Measurements from ENCODE around the gene VWCE. TPM values are rescaled to one million over a fixed set of nuclear protein-coding genes. Genes with fewer than 3 reads are reported as not detected.

Gene VWCE
- total RNA-seq, 2 donors from 2014 or later = 2.0 to 4.3 TPM

DNA sequence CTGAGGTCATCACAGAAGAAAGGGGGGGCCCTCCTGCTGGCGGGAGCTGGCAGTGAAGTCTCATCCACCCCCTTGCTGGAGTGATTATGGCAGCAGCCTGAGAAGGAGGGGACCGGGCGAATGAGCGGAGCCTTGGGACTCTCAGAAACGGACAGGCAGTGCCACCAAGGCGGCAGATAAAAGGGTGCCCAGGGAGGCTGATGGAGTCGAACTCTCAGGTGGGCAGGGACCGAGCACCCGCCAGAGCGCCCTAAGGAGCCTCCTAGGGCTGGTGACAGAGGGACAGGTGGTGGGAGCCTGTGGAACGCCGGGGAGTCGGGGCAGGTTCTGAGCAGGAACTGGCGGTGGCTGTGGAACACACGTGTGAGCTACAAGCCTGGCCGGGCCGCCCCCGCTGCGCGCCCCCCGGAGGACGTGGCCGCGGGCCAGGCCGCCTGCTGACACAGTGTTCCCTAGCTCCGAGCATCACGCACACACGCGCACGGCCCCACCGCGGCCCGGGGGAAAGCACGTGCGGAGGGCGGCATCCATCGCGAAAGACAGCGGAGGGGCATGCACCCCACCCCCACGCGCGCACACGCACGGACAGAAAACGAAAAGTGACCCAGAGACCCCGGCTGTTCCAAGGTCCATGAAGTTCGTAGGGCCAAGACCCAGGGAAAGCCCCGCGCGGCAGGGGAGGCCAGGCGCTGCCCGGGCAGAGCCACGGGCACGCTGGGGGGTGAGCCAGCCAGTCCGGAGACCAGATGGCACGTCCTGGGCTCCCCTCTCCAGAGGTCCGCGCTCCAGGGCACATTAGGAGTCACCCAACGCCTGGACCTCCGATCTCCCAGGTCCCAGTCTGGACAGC lies 1.0 kb downstream of the VWCE start:
- intact Hi-C loops (cut with DNase I) = no loop called here
- Histone ChIP-seq H3K27me3 (replicated peaks; ENCODE audit: insufficient read depth) (no peaks in the 10 kb centered on the region), H3K4me1 (replicated peaks) (peaks cover 5% of the 10 kb centered on the region), H3K4me3 (peak overlapping the region; percentile 39 to 50), H3K36me3 (no peaks in the 10 kb centered on the region), H3K9me3 (no peaks in the 10 kb centered on the region), H3K27ac (peak overlapping the region; percentile 16 to 57)
- no peak for DNase-seq (ENCODE audit: low spot score)
- TF ChIP-seq POLR2A (IDR thresholded peaks at IDR 0.05) (no peak), POLR2AphosphoS5 (IDR thresholded peaks at IDR 0.05) (no peak), CTCF (IDR thresholded peaks at IDR 0.05) (no peak)
- WGBS = under 1% methylated on average over 51 of the region's 60 CpGs

- TF ChIP-seq POLR2AphosphoS5 (IDR thresholded peaks at IDR 0.05) (no peak), CTCF (IDR thresholded peaks at IDR 0.05) (no peak), POLR2A (IDR thresholded peaks at IDR 0.05) (no peak)
- no peaks in the 10 kb centered on the region for H3K36me3 ChIP-seq
- DNase-seq (ENCODE audit: low spot score) = no peak
- no peak overlapping the region for H3K4me3 ChIP-seq
- H3K4me1 ChIP-seq (replicated peaks) = peaks cover 5% of the 10 kb centered on the region
- intact Hi-C loops (cut with DNase I) = no loop called here
- no peak overlapping the region for H3K27ac ChIP-seq
- no peaks in the 10 kb centered on the region for H3K27me3 ChIP-seq (replicated peaks; ENCODE audit: insufficient read depth)
- H3K9me3 ChIP-seq = no peaks in the 10 kb centered on the region
- WGBS = 87% methylated on average over 2 of the region's 2 CpGs
Observed at GRCh38 chr11:61292356-61292755, 2.8 kb downstream of the VWCE start.

DNA sequence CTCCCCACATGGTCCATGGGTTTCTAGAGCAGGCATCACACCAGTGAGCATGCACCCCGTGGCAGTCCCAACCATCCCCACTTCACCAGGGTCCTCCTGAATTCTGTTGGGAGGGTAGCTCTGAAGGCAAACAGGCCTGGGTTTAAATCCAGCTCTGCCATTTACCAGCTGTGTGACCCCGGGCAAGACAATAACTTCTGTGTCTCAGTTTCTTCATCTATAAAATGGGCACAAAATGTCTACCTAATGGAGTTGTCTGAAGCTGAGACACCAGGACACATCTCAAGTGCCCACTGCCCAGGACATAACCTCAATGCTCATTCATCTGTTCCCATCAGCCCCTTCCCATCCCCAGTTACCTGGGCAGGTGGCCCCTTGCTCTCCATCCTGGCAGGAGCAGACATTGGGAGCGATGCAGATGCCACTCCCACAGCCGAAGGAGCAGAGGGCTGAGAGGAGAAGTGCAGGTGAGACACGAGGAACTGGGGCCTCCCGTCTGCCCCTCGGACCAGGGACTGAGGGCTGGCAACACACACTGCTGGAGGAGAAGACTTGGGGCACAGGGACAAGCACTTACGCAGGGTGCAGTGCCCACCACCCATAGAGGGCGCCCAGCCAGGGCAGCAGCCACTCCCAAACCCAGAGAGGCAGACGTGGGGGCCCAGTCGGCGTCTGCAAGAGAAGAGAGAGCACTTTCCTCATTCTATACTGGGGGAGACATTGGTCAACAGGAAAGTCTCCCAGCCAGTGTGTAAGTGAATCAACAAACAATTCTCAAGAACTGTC lies 4.0 kb downstream of the VWCE start:
- no peak overlapping the region for H3K4me3 ChIP-seq
- H3K9me3 ChIP-seq = no peaks in the 10 kb centered on the region
- H3K36me3 ChIP-seq = no peaks in the 10 kb centered on the region
- no peak for DNase-seq (ENCODE audit: low spot score)
- no peak for TF ChIP-seq POLR2AphosphoS5 (IDR thresholded peaks at IDR 0.05)
- TF ChIP-seq POLR2A (IDR thresholded peaks at IDR 0.05) = no peak
- no peak for TF ChIP-seq CTCF (IDR thresholded peaks at IDR 0.05)
- WGBS = 91% methylated on average over 12 of the region's 12 CpGs
- H3K4me1 ChIP-seq (replicated peaks) = peaks cover 5% of the 10 kb centered on the region
- no peaks in the 10 kb centered on the region for H3K27me3 ChIP-seq (replicated peaks; ENCODE audit: insufficient read depth)
- intact Hi-C loops (cut with DNase I) = no loop called here
- no peak overlapping the region for H3K27ac ChIP-seq

- Histone ChIP-seq H3K36me3 (no peaks in the 10 kb centered on the region), H3K27ac (no peak overlapping the region), H3K9me3 (no peaks in the 10 kb centered on the region), H3K4me3 (no peak overlapping the region), H3K4me1 (replicated peaks) (no peaks in the 10 kb centered on the region), H3K27me3 (replicated peaks; ENCODE audit: insufficient read depth) (no peaks in the 10 kb centered on the region)
- TF ChIP-seq CTCF (IDR thresholded peaks at IDR 0.05) (no peak), POLR2AphosphoS5 (IDR thresholded peaks at IDR 0.05) (no peak), POLR2A (IDR thresholded peaks at IDR 0.05) (no peak)
- intact Hi-C loops (cut with DNase I) = no loop called here
- 91% methylated on average over 14 of the region's 14 CpGs for WGBS
- DNase-seq (ENCODE audit: low spot score) = no peak
Observed at GRCh38 chr11:61287338-61287977, 7.7 kb downstream of the VWCE start.
